Adrenal gland (tissue), 12 donors: ENCODE data around the gene ALKBH6. TPM values are rescaled to one million over a fixed set of nuclear protein-coding genes. Genes with fewer than 3 reads are reported as not detected.

Experiments used
- DNase-seq, 7 donors: peaks; one replicate each; pipeline ENCODE4 v3.0.0-alpha.2; 2019 to 2020
- H3K27ac ChIP-seq, 5 donors: fragments of 200-600 bp; sonication (generic) in 4 of 5; 1 replicate in 3 of 5; 2 replicates in 2 of 5; pipeline versions ENCODE4 v1.5.1 to v1.8.0; 2016 to 2020; ENCODE audit warnings: mild to moderate bottlenecking in 1 of 5
- H3K27me3 ChIP-seq: fragments of 200-600 bp; 2 replicates; pipeline ENCODE4 v1.8.0; 2021
- H3K36me3 ChIP-seq, 2 donors: fragments of 200-600 bp; replicated peaks in 1 of 2; 1 replicate in 1 of 2; 2 replicates in 1 of 2; pipeline versions ENCODE4 v1.5.1 to v1.8.0; 2018 to 2022
- H3K4me1 ChIP-seq, 2 donors: fragments of 200-600 bp; replicated peaks in 1 of 2; 1 replicate in 1 of 2; 2 replicates in 1 of 2; pipeline versions ENCODE4 v1.5.1 to v1.8.0; 2018 to 2021
- H3K4me3 ChIP-seq, 4 donors: fragments of 200-600 bp; sonication (generic) in 3 of 4; one replicate each; pipeline ENCODE4 v1.5.1; 2016 to 2018
- H3K9me3 ChIP-seq, 3 donors: fragments of 200-600 bp; sonication (generic) in 1 of 3; replicated peaks in 1 of 3; 1 replicate in 2 of 3; 2 replicates in 1 of 3; pipeline versions ENCODE4 v1.5.1 to v1.8.0; 2016 to 2021
- CTCF ChIP-seq, 6 experiments: fragments of 450-650 bp in 4 of 6; fragments of 200-600 bp in 2 of 6; sonication (generic) in 1 of 6; IDR thresholded peaks; 1 replicate in 5 of 6; 2 replicates in 1 of 6; pipeline versions ENCODE4 v1.5.1 to v1.8.0; 2016 to 2021; ENCODE audit warnings: antibody characterized with exemption in 6 of 6, mild to moderate bottlenecking in 2 of 6, moderate library complexity in 1 of 6
- POLR2A ChIP-seq, 2 donors: fragments of 450-650 bp; IDR thresholded peaks; one replicate each; pipeline ENCODE4 v1.6.1; 2017; ENCODE audit warnings: antibody characterized with exemption in 2 of 2, mild to moderate bottlenecking in 2 of 2, moderate library complexity in 1 of 2
- WGBS, 4 donors: extraction: QIAGEN DNeasy Blood & Tissue Kit in 2 of 4; methylation state at CpG; one replicate each; pipeline versions ENCODE4 v1.1.5 to v1.1.7; 2013 to 2017; 5-methylcytosine and 5-hydroxymethylcytosine counted together
- intact Hi-C, 2 donors: fragments of 100-400 bp; cut with DNase I; formaldehyde crosslinking; loops; one replicate each; pipeline versions ENCODE4 v1.14.1 to v1.15.0; 2022 to 2023
- polyA plus RNA-seq, 3 donors: library from polyadenylated mRNA; stranded (reverse); fragments of 200-250 nt in 2 of 3; fragments of 350-450 nt in 1 of 3; fragmentation: Illumina TruSeq in 1 of 3; extraction: RNeasy Lipid Tissue Mini Kit (QIAGEN cat#74804) in 1 of 3; gene quantifications; one replicate each; pipeline ENCODE4 v1.2.3, GENCODE V29; 2013 to 2014
- total RNA-seq, 9 donors: library from RNA; depleted of rRNA in 4 of 9; stranded (reverse); fragments of >200 nt in 4 of 9; fragments of 120-200 nt in 1 of 9; fragmentation: NEBNext Ultra II Directional in 1 of 9; extraction: Animal tissue kit (Norgen Biotek cat#: 25700) in 1 of 9; gene quantifications; one replicate each; pipeline versions ENCODE4 v1.1.0 to v1.2.4, GENCODE V29; 2013 to 2023
- donor health status: healthy with polysubstance abuse.
- donor health status: Bipolar disorder and iron deficiency.
- donor health status: DM: yes; HTN: yes; CAD: no.
- donor health status: DM: no; HTN: no; CAD: no.
- donor health status: DM: no; HTN: no; CAD: no.
- donor health status: DM: yes; HTN: yes; CAD: no.

ALKBH6 gene
- total and polyA plus RNA-seq, 12 donors, result 16.8 to 39.8 (median 23.9) TPM

GRCh38 chr19:35959968-35960320 lies 54.1 kb downstream of the ALKBH6 start:
- no peak for TF ChIP-seq POLR2A (IDR thresholded peaks at IDR 0.05)
- no peak for TF ChIP-seq CTCF (IDR thresholded peaks at IDR 0.05)
- peaks cover 0 to 8% of the 10 kb centered on the region in 2 donors for H3K4me1 ChIP-seq
- H3K9me3 ChIP-seq, result no peaks in the 10 kb centered on the region
- H3K4me3 ChIP-seq, result no peak overlapping the region
- peaks cover 25% of the 10 kb centered on the region for H3K27me3 ChIP-seq
- WGBS, 4 donors, result 17 to 44% (median 39%) methylated on average over 9 to 20 of the region's 20 CpGs
- intact Hi-C loops, result no loop called here
- DNase-seq, result no peak
- no peaks in the 10 kb centered on the region for H3K36me3 ChIP-seq
- no peak overlapping the region for H3K27ac ChIP-seq

Other genes with a start within 250 kb of the ALKBH6 start
- 10 to 100 TPM in 3 of 9 donors, 1 to 10 TPM in 5, under 1 TPM in 1; 0.54 to 30.9 (median 5.4) TPM for gene ARHGAP33, start 238.6 kb downstream of the ALKBH6 start, total RNA-seq
- 10 to 100 TPM in 2 of 3 donors, 1 to 10 TPM in 1; 1.2 to 90.3 (median 27.9) TPM for gene ARHGAP33, start 238.6 kb downstream of the ALKBH6 start, polyA plus RNA-seq
- gene PRODH2, start 201.4 kb downstream of the ALKBH6 start, total RNA-seq, result under 1 TPM in 1 of 9 donors, not detected in 8; 0.46 TPM
- gene PRODH2, start 201.4 kb downstream of the ALKBH6 start, polyA plus RNA-seq, result under 1 TPM in 1 of 3 donors, not detected in 2; 0.07 TPM
- under 1 TPM in 1 of 9 donors, not detected in 8; 0.31 TPM for gene NPHS1, start 161.7 kb downstream of the ALKBH6 start, total RNA-seq
- not detected for gene NPHS1, start 161.7 kb downstream of the ALKBH6 start, polyA plus RNA-seq
- gene KIRREL2, start 157.3 kb downstream of the ALKBH6 start, total RNA-seq, result under 1 TPM in 4 of 9 donors, not detected in 5; 0.06 to 0.32 (median 0.11) TPM
- under 1 TPM; 0.03 to 0.24 (median 0.15) TPM for gene KIRREL2, start 157.3 kb downstream of the ALKBH6 start, polyA plus RNA-seq
- 10 to 100 TPM in 4 of 9 donors, 1 to 10 TPM in 5; 1.0 to 68.7 (median 8.6) TPM for gene APLP1, start 145.6 kb downstream of the ALKBH6 start, total RNA-seq
- 100 to 1,000 TPM in 1 of 3 donors, 10 to 100 TPM in 2; 77.4 to 278 (median 89.7) TPM for gene APLP1, start 145.6 kb downstream of the ALKBH6 start, polyA plus RNA-seq
- gene NFKBID, start 113.7 kb downstream of the ALKBH6 start, total RNA-seq, result 10 to 100 TPM in 2 of 9 donors, 1 to 10 TPM in 7; 1.7 to 10.8 (median 6.7) TPM
- 10 to 100 TPM in 2 of 3 donors, 1 to 10 TPM in 1; 1.5 to 18.9 (median 14.7) TPM for gene NFKBID, start 113.7 kb downstream of the ALKBH6 start, polyA plus RNA-seq
- gene HCST, start 111.7 kb downstream of the ALKBH6 start, total RNA-seq, result 10 to 100 TPM in 5 of 9 donors, 1 to 10 TPM in 3, not detected in 1; 3.1 to 24.3 (median 10.3) TPM
- 10 to 100 TPM in 2 of 3 donors, 1 to 10 TPM in 1; 2.8 to 97.2 (median 41.4) TPM for gene HCST, start 111.7 kb downstream of the ALKBH6 start, polyA plus RNA-seq
- 100 to 1,000 TPM in 7 of 9 donors, 10 to 100 TPM in 2; 11.8 to 323 (median 138) TPM for gene TYROBP, start 105.9 kb downstream of the ALKBH6 start, total RNA-seq
- gene TYROBP, start 105.9 kb downstream of the ALKBH6 start, polyA plus RNA-seq, result 100 to 1,000 TPM in 2 of 3 donors, 10 to 100 TPM in 1; 83.9 to 291 (median 290) TPM
- gene LRFN3, start 77.8 kb downstream of the ALKBH6 start, total RNA-seq, result 10 to 100 TPM in 7 of 9 donors, 1 to 10 TPM in 2; 1.7 to 23.3 (median 15.5) TPM
- gene LRFN3, start 77.8 kb downstream of the ALKBH6 start, polyA plus RNA-seq, result 1 to 10 TPM; 3.7 to 8.4 (median 7.1) TPM
- 10 to 100 TPM; 19.5 to 68.9 (median 25.2) TPM for gene SDHAF1, start 19.0 kb downstream of the ALKBH6 start, total RNA-seq
- gene SDHAF1, start 19.0 kb downstream of the ALKBH6 start, polyA plus RNA-seq, result 10 to 100 TPM; 13.7 to 19.2 (median 15.9) TPM
- under 1 TPM in 6 of 9 donors, not detected in 3; 0.14 to 0.53 (median 0.45) TPM for gene SYNE4, start 5.4 kb downstream of the ALKBH6 start, total RNA-seq
- gene SYNE4, start 5.4 kb downstream of the ALKBH6 start, polyA plus RNA-seq, result 1 to 10 TPM in 1 of 3 donors, under 1 TPM in 2; 0.18 to 3.0 (median 0.67) TPM
- gene CLIP3, start 18.7 kb upstream of the ALKBH6 start, total RNA-seq, result 10 to 100 TPM in 2 of 9 donors, 1 to 10 TPM in 7; 1.3 to 12.5 (median 6.4) TPM
- 10 to 100 TPM in 2 of 3 donors, 1 to 10 TPM in 1; 8.3 to 20.1 (median 12.6) TPM for gene CLIP3, start 18.7 kb upstream of the ALKBH6 start, polyA plus RNA-seq
- 10 to 100 TPM in 3 of 9 donors, 1 to 10 TPM in 6; 3.2 to 15.9 (median 7.5) TPM for gene THAP8, start 40.1 kb upstream of the ALKBH6 start, total RNA-seq
- gene THAP8, start 40.1 kb upstream of the ALKBH6 start, polyA plus RNA-seq, result 1 to 10 TPM; 3.2 to 6.0 (median 3.4) TPM
- 1 to 10 TPM in 2 of 9 donors, under 1 TPM in 6, not detected in 1; 0.12 to 2.0 (median 0.69) TPM for gene WDR62, start 40.7 kb upstream of the ALKBH6 start, total RNA-seq
- 1 to 10 TPM in 1 of 3 donors, under 1 TPM in 2; 0.33 to 1.0 (median 0.77) TPM for gene WDR62, start 40.7 kb upstream of the ALKBH6 start, polyA plus RNA-seq
- not detected for gene OVOL3, start 96.9 kb upstream of the ALKBH6 start, total RNA-seq
- gene OVOL3, start 96.9 kb upstream of the ALKBH6 start, polyA plus RNA-seq, result not detected
- 10 to 100 TPM; 38.0 to 88.3 (median 74.9) TPM for gene POLR2I, start 100.7 kb upstream of the ALKBH6 start, total RNA-seq
- gene POLR2I, start 100.7 kb upstream of the ALKBH6 start, polyA plus RNA-seq, result 100 to 1,000 TPM in 1 of 3 donors, 10 to 100 TPM in 2; 58.5 to 127 (median 69.9) TPM
- gene TBCB, start 101.3 kb upstream of the ALKBH6 start, total RNA-seq, result 100 to 1,000 TPM in 7 of 9 donors, 10 to 100 TPM in 2; 88.8 to 233 (median 126) TPM
- gene TBCB, start 101.3 kb upstream of the ALKBH6 start, polyA plus RNA-seq, result 100 to 1,000 TPM; 124 to 230 (median 201) TPM
- 100 to 1,000 TPM in 8 of 9 donors, 10 to 100 TPM in 1; 94.8 to 762 (median 298) TPM for gene CAPNS1, start 125.9 kb upstream of the ALKBH6 start, total RNA-seq
- 100 to 1,000 TPM; 740 to 916 (median 745) TPM for gene CAPNS1, start 125.9 kb upstream of the ALKBH6 start, polyA plus RNA-seq
- gene COX7A1, start 138.2 kb upstream of the ALKBH6 start, total RNA-seq, result 100 to 1,000 TPM in 4 of 9 donors, 10 to 100 TPM in 5; 20.4 to 163 (median 71.4) TPM
- 100 to 1,000 TPM in 2 of 3 donors, 10 to 100 TPM in 1; 31.3 to 232 (median 187) TPM for gene COX7A1, start 138.2 kb upstream of the ALKBH6 start, polyA plus RNA-seq
- gene ZNF565, start 200.5 kb upstream of the ALKBH6 start, total RNA-seq, result 1 to 10 TPM; 2.0 to 7.5 (median 4.1) TPM
- gene ZNF565, start 200.5 kb upstream of the ALKBH6 start, polyA plus RNA-seq, result 1 to 10 TPM; 3.1 to 4.7 (median 3.5) TPM
- 100 to 1,000 TPM in 1 of 9 donors, 10 to 100 TPM in 8; 23.1 to 128 (median 41.0) TPM for gene ZNF146, start 200.9 kb upstream of the ALKBH6 start, total RNA-seq
- gene ZNF146, start 200.9 kb upstream of the ALKBH6 start, polyA plus RNA-seq, result 10 to 100 TPM; 20.7 to 62.5 (median 22.4) TPM